Liver (tissue), 9 donors: Measurements from ENCODE around the gene FAM83C. TPM values are rescaled to one million over a fixed set of nuclear protein-coding genes. Genes with fewer than 3 reads are reported as not detected.

Source experiments
- DNase-seq: peaks from one replicate; pipeline ENCODE4 v3.0.0-alpha.2; 2017; ENCODE audit warnings: low spot score
- H3K27ac ChIP-seq, 2 donors: one replicate each; pipeline ENCODE4 v1.7.0; 2013; ENCODE audit warnings: inconsistent platforms in 2 of 2, low read length in 2 of 2, control low read depth in 1 of 2, low read depth in 1 of 2, mild to moderate bottlenecking in 1 of 2
- H3K27me3 ChIP-seq, 4 donors: one replicate each; pipeline versions ENCODE4 v1.6.1 to v1.7.0; 2013; ENCODE audit warnings: low read length in 3 of 4, inconsistent platforms in 1 of 4, mild to moderate bottlenecking in 1 of 4, moderate library complexity in 1 of 4; ENCODE audit not compliant: control insufficient read depth in 4 of 4, insufficient read depth in 4 of 4
- H3K36me3 ChIP-seq, 4 donors: one replicate each; pipeline versions ENCODE4 v1.6.1 to v1.7.0; 2013; ENCODE audit warnings: low read length in 3 of 4, mild to moderate bottlenecking in 3 of 4, low read depth in 1 of 4, moderate library complexity in 1 of 4; ENCODE audit not compliant: control insufficient read depth in 4 of 4, insufficient read depth in 3 of 4
- H3K4me1 ChIP-seq, 4 donors: one replicate each; pipeline versions ENCODE4 v1.6.1 to v1.7.0; 2013; ENCODE audit warnings: low read length in 3 of 4, mild to moderate bottlenecking in 3 of 4, moderate library complexity in 1 of 4; ENCODE audit not compliant: control insufficient read depth in 4 of 4, insufficient read depth in 4 of 4
- H3K4me3 ChIP-seq, 3 donors: one replicate each; pipeline versions ENCODE4 v1.6.1 to v1.7.0; 2013; ENCODE audit warnings: low read length in 3 of 3, control low read depth in 1 of 3, low read depth in 1 of 3, mild to moderate bottlenecking in 1 of 3
- H3K9ac ChIP-seq, 2 donors: one replicate each; pipeline ENCODE4 v1.7.0; 2013; ENCODE audit warnings: low read length in 2 of 2, mild to moderate bottlenecking in 2 of 2, moderate library complexity in 2 of 2, control low read depth in 1 of 2, low read depth in 1 of 2
- H3K9me3 ChIP-seq, 4 donors: one replicate each; pipeline versions ENCODE4 v1.6.1 to v1.7.0; 2013; ENCODE audit warnings: low read length in 3 of 4; ENCODE audit not compliant: control insufficient read depth in 4 of 4
- ATF3 ChIP-seq: IDR thresholded peaks from 2 replicates; pipeline ENCODE4 v1.6.1; 2016; ENCODE audit warnings: antibody characterized with exemption
- CTCF ChIP-seq: fragments of 150-350 bp; IDR thresholded peaks from 2 replicates; pipeline ENCODE4 v1.5.1; 2017; ENCODE audit warnings: improper control_type of control experiment, low read depth, low read length; ENCODE audit not compliant: missing input control
- EGR1 ChIP-seq, 2 donors: IDR thresholded peaks; 2 replicates each; pipeline ENCODE4 v1.6.1; 2016 to 2018; ENCODE audit warnings: antibody characterized with exemption in 2 of 2, low read depth in 2 of 2
- FOXA1 ChIP-seq: IDR thresholded peaks from 2 replicates; pipeline ENCODE4 v1.6.1; 2016; ENCODE audit warnings: antibody characterized with exemption
- FOXA2 ChIP-seq: IDR thresholded peaks from 2 replicates; pipeline ENCODE4 v1.6.1; 2016; ENCODE audit warnings: antibody characterized with exemption
- GABPA ChIP-seq, 2 donors: IDR thresholded peaks in 1 of 2; conservative IDR thresholded peaks in 1 of 2; 2 replicates each; pipeline ENCODE4 v1.6.1; 2016; ENCODE audit warnings: antibody characterized with exemption in 2 of 2, mild to moderate bottlenecking in 1 of 2, moderate library complexity in 1 of 2
- HNF4A ChIP-seq, 2 donors: conservative IDR thresholded peaks; 2 replicates each; pipeline ENCODE4 v1.6.1; 2016; ENCODE audit warnings: antibody characterized with exemption in 2 of 2, mild to moderate bottlenecking in 2 of 2
- HNF4G ChIP-seq: IDR thresholded peaks from 2 replicates; pipeline ENCODE4 v1.6.1; 2016; ENCODE audit warnings: antibody characterized with exemption
- JUND ChIP-seq, 2 donors: IDR thresholded peaks; 2 replicates each; pipeline ENCODE4 v1.6.1; 2016; ENCODE audit warnings: antibody characterized with exemption in 2 of 2
- NR2F2 ChIP-seq: IDR thresholded peaks from 2 replicates; pipeline ENCODE4 v1.6.1; 2016; ENCODE audit warnings: antibody characterized with exemption
- RAD21 ChIP-seq, 2 donors: IDR thresholded peaks; 2 replicates each; pipeline ENCODE4 v1.6.1; 2016; ENCODE audit warnings: antibody characterized with exemption in 2 of 2, mild to moderate bottlenecking in 2 of 2
- RXRA ChIP-seq, 2 donors: IDR thresholded peaks; 2 replicates each; pipeline ENCODE4 v1.6.1; 2017 to 2018; ENCODE audit warnings: antibody characterized with exemption in 2 of 2, mild to moderate bottlenecking in 1 of 2
- SP1 ChIP-seq: IDR thresholded peaks from 2 replicates; pipeline ENCODE4 v1.6.1; 2018; ENCODE audit warnings: antibody characterized with exemption, mild to moderate bottlenecking
- TAF1 ChIP-seq: conservative IDR thresholded peaks from 2 replicates; pipeline ENCODE4 v1.6.1; 2016; ENCODE audit warnings: antibody characterized with exemption, mild to moderate bottlenecking
- YY1 ChIP-seq: IDR thresholded peaks from 2 replicates; pipeline ENCODE4 v1.6.1; 2016; ENCODE audit warnings: antibody characterized with exemption, mild to moderate bottlenecking
- ZBTB33 ChIP-seq: IDR thresholded peaks from 2 replicates; pipeline ENCODE4 v1.6.1; 2016; ENCODE audit warnings: antibody characterized with exemption
- WGBS: extraction: QIAGEN DNeasy Blood & Tissue Kit; methylation state at CpG from one replicate; pipeline ENCODE4 v1.1.7; 2013; 5-methylcytosine and 5-hydroxymethylcytosine counted together
- polyA plus RNA-seq, 2 donors: library from polyadenylated mRNA; stranded (reverse) in 1 of 2; unstranded in 1 of 2; fragments of 200-250 nt in 1 of 2; fragments of >200 nt in 1 of 2; fragmentation: Nextera tagmentation in 1 of 2; extraction: Ambion mirVana in 1 of 2; gene quantifications; one replicate each; pipeline versions ENCODE4 v1.2.1 to v1.2.3, GENCODE V29; 2013 to 2015
- total RNA-seq, 2 donors: library from RNA; depleted of rRNA; stranded (reverse); fragments of >200 nt; gene quantifications; one replicate each; pipeline ENCODE4 v1.2.3, GENCODE V29; 2014
- TF ChIP-seq, protein P1 (sequence below): IDR thresholded peaks from 2 replicates; pipeline ENCODE4 v1.6.1; 2016; ENCODE audit warnings: antibody characterized with exemption, mild to moderate bottlenecking
- TF ChIP-seq, protein P2 (sequence below): IDR thresholded peaks from 2 replicates; pipeline ENCODE4 v1.6.1; 2016; ENCODE audit warnings: antibody characterized with exemption
- donor health status: healthy.
- donor health status: healthy.
- donor health status: healthy.
- donor health status: healthy.
- donor health status: healthy.

The FAM83C gene
- total and polyA plus RNA-seq, 4 donors = 0.05 TPM; not detected in 3

- Histone ChIP-seq H3K4me3 (no peak overlapping the region), H3K36me3 (peaks cover 1 to 16% (median 6%) of the 10 kb centered on the region in 4 donors), H3K27me3 (no peaks in the 10 kb centered on the region), H3K27ac (peak overlapping the region; percentile 21 to 36), H3K4me1 (peaks cover 0 to 12% (median 3%) of the 10 kb centered on the region in 4 donors), H3K9ac (no peak overlapping the region), H3K9me3 (no peaks in the 10 kb centered on the region)
- 38% methylated on average over 14 of the region's 14 CpGs for WGBS
- TF ChIP-seq GABPA (IDR thresholded peaks at IDR 0.05 in 1 of 2, conservative IDR thresholded peaks at IDR 0.05 in 1 of 2) (no peak), CTCF (peak; percentile 85), EGR1 (IDR thresholded peaks at IDR 0.05; ENCODE audit: low read depth in 2 of 2) (no peak), RXRA (IDR thresholded peaks at IDR 0.05) (peak; percentile 45 to 71), FOXA2 (peak; percentile 53), SP1 (peak; percentile 71), YY1 (peak; percentile 91), ZBTB33 (no peak), ATF3 (no peak), FOXA1 (peak; percentile 34), HNF4G (peak; percentile 69), TAF1 (no peak), HNF4A (conservative IDR thresholded peaks at IDR 0.05) (peak; percentile 88 to 89), NR2F2 (no peak), JUND (IDR thresholded peaks at IDR 0.05) (peak in 1 of 2 donors; percentile 33), RAD21 (IDR thresholded peaks at IDR 0.05) (peak; percentile 90 to 96)
- TF ChIP-seq, protein P1, sequence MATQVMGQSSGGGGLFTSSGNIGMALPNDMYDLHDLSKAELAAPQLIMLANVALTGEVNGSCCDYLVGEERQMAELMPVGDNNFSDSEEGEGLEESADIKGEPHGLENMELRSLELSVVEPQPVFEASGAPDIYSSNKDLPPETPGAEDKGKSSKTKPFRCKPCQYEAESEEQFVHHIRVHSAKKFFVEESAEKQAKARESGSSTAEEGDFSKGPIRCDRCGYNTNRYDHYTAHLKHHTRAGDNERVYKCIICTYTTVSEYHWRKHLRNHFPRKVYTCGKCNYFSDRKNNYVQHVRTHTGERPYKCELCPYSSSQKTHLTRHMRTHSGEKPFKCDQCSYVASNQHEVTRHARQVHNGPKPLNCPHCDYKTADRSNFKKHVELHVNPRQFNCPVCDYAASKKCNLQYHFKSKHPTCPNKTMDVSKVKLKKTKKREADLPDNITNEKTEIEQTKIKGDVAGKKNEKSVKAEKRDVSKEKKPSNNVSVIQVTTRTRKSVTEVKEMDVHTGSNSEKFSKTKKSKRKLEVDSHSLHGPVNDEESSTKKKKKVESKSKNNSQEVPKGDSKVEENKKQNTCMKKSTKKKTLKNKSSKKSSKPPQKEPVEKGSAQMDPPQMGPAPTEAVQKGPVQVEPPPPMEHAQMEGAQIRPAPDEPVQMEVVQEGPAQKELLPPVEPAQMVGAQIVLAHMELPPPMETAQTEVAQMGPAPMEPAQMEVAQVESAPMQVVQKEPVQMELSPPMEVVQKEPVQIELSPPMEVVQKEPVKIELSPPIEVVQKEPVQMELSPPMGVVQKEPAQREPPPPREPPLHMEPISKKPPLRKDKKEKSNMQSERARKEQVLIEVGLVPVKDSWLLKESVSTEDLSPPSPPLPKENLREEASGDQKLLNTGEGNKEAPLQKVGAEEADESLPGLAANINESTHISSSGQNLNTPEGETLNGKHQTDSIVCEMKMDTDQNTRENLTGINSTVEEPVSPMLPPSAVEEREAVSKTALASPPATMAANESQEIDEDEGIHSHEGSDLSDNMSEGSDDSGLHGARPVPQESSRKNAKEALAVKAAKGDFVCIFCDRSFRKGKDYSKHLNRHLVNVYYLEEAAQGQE = peak; percentile 53
- TF ChIP-seq, protein P2, sequence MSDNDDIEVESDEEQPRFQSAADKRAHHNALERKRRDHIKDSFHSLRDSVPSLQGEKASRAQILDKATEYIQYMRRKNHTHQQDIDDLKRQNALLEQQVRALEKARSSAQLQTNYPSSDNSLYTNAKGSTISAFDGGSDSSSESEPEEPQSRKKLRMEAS = no peak
- peak; percentile 70 for DNase-seq
These were observed 23.0 kb downstream of the FAM83C start for GRCh38 chr20:35269055-35269781.
